Liver (tissue), 3 donors: ENCODE results near the gene HIPK3.

Source experiments
- JUND ChIP-seq, 2 donors: IDR thresholded peaks; 2 replicates each; pipeline ENCODE4 v1.6.1; 2016; ENCODE audit warnings: antibody characterized with exemption in 2 of 2
- RAD21 ChIP-seq, 2 donors: IDR thresholded peaks; 2 replicates each; pipeline ENCODE4 v1.6.1; 2016; ENCODE audit warnings: antibody characterized with exemption in 2 of 2, mild to moderate bottlenecking in 2 of 2
- SP1 ChIP-seq: IDR thresholded peaks from 2 replicates; pipeline ENCODE4 v1.6.1; 2018; ENCODE audit warnings: antibody characterized with exemption, mild to moderate bottlenecking
- TF ChIP-seq, protein P1 (sequence below): fragments of 150-350 bp; IDR thresholded peaks from 2 replicates; pipeline ENCODE4 v1.5.1; 2017; ENCODE audit warnings: improper control_type of control experiment, low read depth, low read length; ENCODE audit not compliant: missing input control
- TF ChIP-seq, protein P2 (sequence below): IDR thresholded peaks from 2 replicates; pipeline ENCODE4 v1.6.1; 2016; ENCODE audit warnings: antibody characterized with exemption
- donor health status: healthy.
- donor health status: healthy.

DNA sequence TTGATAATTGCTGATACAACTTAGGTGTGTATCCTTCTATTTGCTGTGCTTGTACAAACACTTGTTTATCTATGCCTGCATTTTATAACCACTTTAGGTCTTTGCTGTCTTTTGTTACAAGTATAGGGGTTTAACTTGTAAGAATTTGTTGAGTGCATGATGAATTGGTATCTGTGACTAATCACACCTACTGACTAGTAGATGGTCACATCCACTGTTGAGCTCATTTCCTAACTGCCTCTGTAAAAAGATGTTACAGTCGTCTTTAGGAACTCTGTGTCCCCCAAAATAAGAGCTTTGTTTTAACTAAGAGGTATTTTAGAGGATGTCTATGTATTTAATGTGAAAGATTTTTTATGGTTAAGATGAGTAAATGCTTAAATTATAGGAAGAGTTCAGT is 60.5 kb downstream of the HIPK3 start:
- TF ChIP-seq, protein P1, sequence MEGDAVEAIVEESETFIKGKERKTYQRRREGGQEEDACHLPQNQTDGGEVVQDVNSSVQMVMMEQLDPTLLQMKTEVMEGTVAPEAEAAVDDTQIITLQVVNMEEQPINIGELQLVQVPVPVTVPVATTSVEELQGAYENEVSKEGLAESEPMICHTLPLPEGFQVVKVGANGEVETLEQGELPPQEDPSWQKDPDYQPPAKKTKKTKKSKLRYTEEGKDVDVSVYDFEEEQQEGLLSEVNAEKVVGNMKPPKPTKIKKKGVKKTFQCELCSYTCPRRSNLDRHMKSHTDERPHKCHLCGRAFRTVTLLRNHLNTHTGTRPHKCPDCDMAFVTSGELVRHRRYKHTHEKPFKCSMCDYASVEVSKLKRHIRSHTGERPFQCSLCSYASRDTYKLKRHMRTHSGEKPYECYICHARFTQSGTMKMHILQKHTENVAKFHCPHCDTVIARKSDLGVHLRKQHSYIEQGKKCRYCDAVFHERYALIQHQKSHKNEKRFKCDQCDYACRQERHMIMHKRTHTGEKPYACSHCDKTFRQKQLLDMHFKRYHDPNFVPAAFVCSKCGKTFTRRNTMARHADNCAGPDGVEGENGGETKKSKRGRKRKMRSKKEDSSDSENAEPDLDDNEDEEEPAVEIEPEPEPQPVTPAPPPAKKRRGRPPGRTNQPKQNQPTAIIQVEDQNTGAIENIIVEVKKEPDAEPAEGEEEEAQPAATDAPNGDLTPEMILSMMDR, result no peak
- TF ChIP-seq SP1 (no peak), JUND (IDR thresholded peaks at IDR 0.05) (no peak), RAD21 (IDR thresholded peaks at IDR 0.05) (no peak)
- TF ChIP-seq, protein P2, sequence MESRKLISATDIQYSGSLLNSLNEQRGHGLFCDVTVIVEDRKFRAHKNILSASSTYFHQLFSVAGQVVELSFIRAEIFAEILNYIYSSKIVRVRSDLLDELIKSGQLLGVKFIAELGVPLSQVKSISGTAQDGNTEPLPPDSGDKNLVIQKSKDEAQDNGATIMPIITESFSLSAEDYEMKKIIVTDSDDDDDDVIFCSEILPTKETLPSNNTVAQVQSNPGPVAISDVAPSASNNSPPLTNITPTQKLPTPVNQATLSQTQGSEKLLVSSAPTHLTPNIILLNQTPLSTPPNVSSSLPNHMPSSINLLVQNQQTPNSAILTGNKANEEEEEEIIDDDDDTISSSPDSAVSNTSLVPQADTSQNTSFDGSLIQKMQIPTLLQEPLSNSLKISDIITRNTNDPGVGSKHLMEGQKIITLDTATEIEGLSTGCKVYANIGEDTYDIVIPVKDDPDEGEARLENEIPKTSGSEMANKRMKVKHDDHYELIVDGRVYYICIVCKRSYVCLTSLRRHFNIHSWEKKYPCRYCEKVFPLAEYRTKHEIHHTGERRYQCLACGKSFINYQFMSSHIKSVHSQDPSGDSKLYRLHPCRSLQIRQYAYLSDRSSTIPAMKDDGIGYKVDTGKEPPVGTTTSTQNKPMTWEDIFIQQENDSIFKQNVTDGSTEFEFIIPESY, result no peak
